Glomerular visceral epithelial cell (primary cell): Measurements from ENCODE around the gene PRAMEF33.
"Not testable (repeated sequence)": the region's sequence is repeated elsewhere in the genome, so short reads cannot be mapped to it uniquely, and the experiment has no call there.

ENCODE experiments used
- DNase-seq: peaks from one replicate; pipeline ENCODE4 v3.0.0-alpha.2; 2016; ENCODE audit errors: extremely low spot score

PRAMEF33 gene

GRCh38 chr1:13303239-13303638, at the start of gene PRAMEF33:
TSS of gene PRAMEF33 (plus strand) at chr1:13303539. CDS start at chr1:13305955, 2,416 bp downstream.
- DNase-seq: not testable (repeated sequence)

- DNase-seq: not testable (repeated sequence)
Measured at GRCh38 chr1:13253898-13254297, 49.4 kb upstream of the PRAMEF33 start, which contains the start of gene PRAMEF5. TSS of gene PRAMEF5 (plus strand) at chr1:13254198. CDS start at chr1:13259269, 5,071 bp downstream.

- DNase-seq: not testable (repeated sequence)
Measured at GRCh38 chr1:13265124-13265523, 38.2 kb upstream of the PRAMEF33 start.

- not testable (repeated sequence) for DNase-seq
Measured at GRCh38 chr1:13277016-13277415, 26.3 kb upstream of the PRAMEF33 start.

GRCh38 chr1:13279617-13280016, 23.7 kb upstream of the PRAMEF33 start:
- not testable (repeated sequence) for DNase-seq

- not testable (repeated sequence) for DNase-seq
Measured at GRCh38 chr1:13285037-13285436, 18.3 kb upstream of the PRAMEF33 start, which contains the start of gene PRAMEF8. TSS of gene PRAMEF8 (minus strand) at chr1:13285137. CDS start at chr1:13284091, 1,046 bp downstream.

- not testable (repeated sequence) for DNase-seq
Measured at GRCh38 chr1:13289030-13289429, 14.3 kb upstream of the PRAMEF33 start.

- DNase-seq: not testable (repeated sequence)
Measured at GRCh38 chr1:13297216-13297931, 6.0 kb upstream of the PRAMEF33 start.

- DNase-seq: not testable (repeated sequence)
Measured at GRCh38 chr1:13298699-13299098, 4.6 kb upstream of the PRAMEF33 start.

GRCh38 chr1:13302197-13302596, 1.1 kb upstream of the PRAMEF33 start:
- DNase-seq: not testable (repeated sequence)

- DNase-seq: not testable (repeated sequence)
Measured at GRCh38 chr1:13315281-13315680, 11.9 kb downstream of the PRAMEF33 start, which contains the start of gene PRAMEF15. TSS of gene PRAMEF15 (plus strand) at chr1:13315581. CDS start at chr1:13318408, 2,827 bp downstream.

- not testable (repeated sequence) for DNase-seq
Measured at GRCh38 chr1:13342496-13342895, 39.2 kb downstream of the PRAMEF33 start.

GRCh38 chr1:13347034-13347433, 43.7 kb downstream of the PRAMEF33 start, which contains the start of gene PRAMEF14:
TSS of gene PRAMEF14 (minus strand) at chr1:13347134. CDS start at chr1:13345314, 1,820 bp downstream.
- not testable (repeated sequence) for DNase-seq

GRCh38 chr1:13353476-13353875, 50.1 kb downstream of the PRAMEF33 start:
- not testable (repeated sequence) for DNase-seq

- not testable (repeated sequence) for DNase-seq
Measured at GRCh38 chr1:13354475-13354874, 51.1 kb downstream of the PRAMEF33 start.

- not testable (repeated sequence) for DNase-seq
Measured at GRCh38 chr1:13356774-13357173, 53.4 kb downstream of the PRAMEF33 start.
